CD4-positive, alpha-beta T cell (primary cell): ENCODE measurements around the gene KLRG1. TPM values are rescaled to one million over a fixed set of nuclear protein-coding genes. Genes with fewer than 3 reads are reported as not detected.

ENCODE experiments used
- ATAC-seq: fragments of 200-7000 bp; cut with Tn5 transposase; one replicate; pipeline ENCODE4 v1.10.0; 2022; ENCODE audit warnings: mild to moderate bottlenecking; ENCODE audit not compliant: poor library complexity
- CTCF ChIA-PET: fragments of 350-600 bp; sonication (Branson Sonifier 250); formaldehyde crosslinking; loops from one replicate; lab custom pipeline; 2021; ENCODE audit warnings: antibody characterized with exemption, inconsistent platforms; lab: Charles Lee
- POLR2A ChIA-PET: fragments of 350-600 bp; sonication (Branson Sonifier 250); formaldehyde crosslinking; loops from one replicate; lab custom pipeline; 2021; ENCODE audit warnings: antibody characterized with exemption, inconsistent platforms; lab: Charles Lee
- DNase-seq, 14 experiments: peaks; one replicate each; pipeline ENCODE4 v3.0.0-alpha.2; 2013 to 2020; ENCODE audit warnings: mixed read lengths in 2 of 14
- H3K27ac ChIP-seq, 2 donors: one replicate each; pipeline versions ENCODE4 v1.5.1 to v1.7.0; 2013; ENCODE audit warnings: low read length in 2 of 2, low read depth in 1 of 2, mild to moderate bottlenecking in 1 of 2
- H3K27me3 ChIP-seq, 2 experiments: 1 replicate in 1 of 2; 2 replicates in 1 of 2; pipeline versions ENCODE4 v1.6.1 to v1.7.0; 2013; ENCODE audit warnings: low read length in 2 of 2, control low read depth in 1 of 2, mild to moderate bottlenecking in 1 of 2, moderate library complexity in 1 of 2; ENCODE audit not compliant: insufficient read depth in 2 of 2, control insufficient read depth in 1 of 2
- H3K36me3 ChIP-seq: one replicate; pipeline ENCODE4 v1.6.1; 2013; ENCODE audit warnings: low read length, control low read depth; ENCODE audit not compliant: insufficient read depth
- H3K4me1 ChIP-seq: one replicate; pipeline ENCODE4 v1.6.1; 2013; ENCODE audit warnings: low read length, control low read depth; ENCODE audit not compliant: insufficient read depth
- H3K4me3 ChIP-seq: one replicate; pipeline ENCODE4 v1.5.1; 2013; ENCODE audit warnings: mild to moderate bottlenecking, low read length, moderate library complexity
- H3K9me3 ChIP-seq, 2 experiments: 1 replicate in 1 of 2; 2 replicates in 1 of 2; pipeline versions ENCODE4 v1.6.1 to v1.7.0; 2013; ENCODE audit warnings: low read length in 2 of 2, mild to moderate bottlenecking in 2 of 2, control low read depth in 1 of 2, moderate library complexity in 1 of 2; ENCODE audit not compliant: control insufficient read depth in 1 of 2, insufficient read depth in 1 of 2
- H3K27ac Mint-ChIP-seq: one replicate; pipeline ENCODE4 v1.8.0; 2020; ENCODE audit warnings: mixed read lengths
- H3K27me3 Mint-ChIP-seq: one replicate; pipeline ENCODE4 v1.8.0; 2021; ENCODE audit warnings: mixed read lengths
- H3K36me3 Mint-ChIP-seq: one replicate; pipeline ENCODE4 v1.8.0; 2021; ENCODE audit warnings: low read depth, mixed read lengths
- H3K4me1 Mint-ChIP-seq: one replicate; pipeline ENCODE4 v1.8.0; 2021; ENCODE audit warnings: low read depth, mixed read lengths
- H3K4me3 Mint-ChIP-seq: one replicate; pipeline ENCODE4 v1.8.0; 2020; ENCODE audit warnings: mild to moderate bottlenecking, mixed read lengths
- H3K9me3 Mint-ChIP-seq: one replicate; pipeline ENCODE4 v1.8.0; 2020; ENCODE audit warnings: mixed read lengths
- CTCF ChIP-seq: fragments of 200-600 bp; IDR thresholded peaks from one replicate; pipeline ENCODE4 v1.8.0; 2022; ENCODE audit warnings: antibody characterized with exemption, mild to moderate bottlenecking
- intact Hi-C, 2 experiments: fragments of 100-400 bp; cut with DNase I in 1 of 2; cut with micrococcal nuclease in 1 of 2; formaldehyde crosslinking; loops; one replicate each; pipeline versions ENCODE4 v1.15.1 to v1.9.0; 2023 to 2025; cut with DNase I, micrococcal nuclease
- total RNA-seq, 174 experiments: library from RNA in 2 of 174; stranded (reverse) in 2 of 174; gene quantifications; one replicate each; pipeline ENCODE4 v1.2.3 and lab custom pipeline; 2021 to 2026

Gene KLRG1
- total RNA-seq, 2 experiments from 2014 or later: 8.4 to 10.5 TPM

DNA sequence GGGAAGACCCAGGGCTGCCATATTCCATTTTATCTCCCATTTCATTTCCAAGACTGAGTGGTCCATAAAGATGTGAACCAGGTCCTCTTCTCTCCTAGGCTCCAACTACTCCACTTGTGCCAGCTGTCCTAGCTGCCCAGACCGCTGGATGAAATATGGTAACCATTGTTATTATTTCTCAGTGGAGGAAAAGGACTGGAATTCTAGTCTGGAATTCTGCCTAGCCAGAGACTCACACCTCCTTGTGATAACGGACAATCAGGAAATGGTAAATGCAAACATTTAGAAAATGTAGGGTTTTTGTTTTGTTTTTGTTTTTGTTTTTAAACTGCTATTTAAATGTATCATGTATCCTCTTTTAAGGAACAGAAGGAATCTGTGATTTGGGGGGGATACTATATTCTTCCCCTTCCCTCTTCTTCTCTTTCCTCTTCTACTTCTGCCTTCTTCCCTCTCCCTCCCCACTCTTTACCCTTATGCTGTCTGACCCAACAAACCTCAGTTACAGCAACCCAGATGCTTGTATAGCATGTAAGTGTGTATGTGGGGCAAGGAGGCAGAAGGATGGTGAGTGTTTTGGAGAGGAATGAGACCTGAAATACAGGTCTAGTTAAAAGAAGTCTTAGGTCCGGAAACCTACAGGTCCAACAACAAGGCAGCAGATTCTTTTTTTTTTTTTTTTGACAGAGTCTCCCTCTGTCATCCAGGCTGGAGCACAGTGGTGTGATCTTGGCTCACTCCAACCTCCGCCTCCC lies 5.9 kb downstream of the KLRG1 start:
- intact Hi-C loops: loop anchor here in 1 of 2 experiments (5.0 kb wide), 1 partner anchor 42 kb away; no protein-coding TSS in a partner anchor
- no peaks in the 10 kb centered on the region for H3K9me3 Mint-ChIP-seq
- H3K4me1 ChIP-seq: peaks cover 57% of the 10 kb centered on the region
- ChIA-PET CTCF (no interaction called here), POLR2A (no interaction called here)
- peak overlapping the region; percentile 65 for H3K27ac Mint-ChIP-seq
- peak overlapping the region; percentile 50 for H3K4me3 ChIP-seq
- H3K36me3 ChIP-seq: peaks cover 3% of the 10 kb centered on the region
- no peaks in the 10 kb centered on the region for H3K27me3 Mint-ChIP-seq
- ATAC-seq (no peak), DNase-seq (no peak)
- H3K27ac ChIP-seq: peak overlapping the region in 1 of 2 donors; percentile 7
- H3K9me3 ChIP-seq: no peaks in the 10 kb centered on the region
- TF ChIP-seq CTCF: no peak
- no peaks in the 10 kb centered on the region for H3K27me3 ChIP-seq
- H3K4me1 Mint-ChIP-seq: peaks cover 69% of the 10 kb centered on the region
- H3K4me3 Mint-ChIP-seq: peak overlapping the region; percentile 60
- H3K36me3 Mint-ChIP-seq: peaks cover 18% of the 10 kb centered on the region

GRCh38 chr12:8996682-8997405 lies 7.5 kb downstream of the KLRG1 start:
- Mint-ChIP-seq H3K36me3 (peaks cover 28% of the 10 kb centered on the region), H3K4me1 (peaks cover 73% of the 10 kb centered on the region), H3K27ac (peak overlapping the region; percentile 65), H3K9me3 (no peaks in the 10 kb centered on the region), H3K4me3 (peak overlapping the region; percentile 11), H3K27me3 (no peaks in the 10 kb centered on the region)
- H3K36me3 ChIP-seq: peaks cover 3% of the 10 kb centered on the region
- DNase-seq (peak in 6 of 14 experiments; percentile 4 to 54 (median 43)), ATAC-seq (peak; percentile 68)
- H3K27ac ChIP-seq: peak overlapping the region in 1 of 2 donors; percentile 6
- POLR2A ChIA-PET: interaction anchor here (0.6 to 1.1 kb wide), 3 partner anchors 30 to 47 kb away, joined by 3 to 5 read pairs (median 3); partner anchors contain the start of gene M6PR
- H3K4me3 ChIP-seq: no peak overlapping the region
- H3K27me3 ChIP-seq: no peaks in the 10 kb centered on the region
- TF ChIP-seq CTCF: no peak
- CTCF ChIA-PET: interaction anchor here (1.3 kb wide), 1 partner anchor 11 kb away, joined by 3 read pairs; no protein-coding TSS in a partner anchor
- no peaks in the 10 kb centered on the region for H3K9me3 ChIP-seq
- H3K4me1 ChIP-seq: peaks cover 63% of the 10 kb centered on the region
- intact Hi-C loops: loop anchor here (2.0 to 5.0 kb wide), 2 partner anchors 40 to 46 kb away; no protein-coding TSS in a partner anchor

DNA sequence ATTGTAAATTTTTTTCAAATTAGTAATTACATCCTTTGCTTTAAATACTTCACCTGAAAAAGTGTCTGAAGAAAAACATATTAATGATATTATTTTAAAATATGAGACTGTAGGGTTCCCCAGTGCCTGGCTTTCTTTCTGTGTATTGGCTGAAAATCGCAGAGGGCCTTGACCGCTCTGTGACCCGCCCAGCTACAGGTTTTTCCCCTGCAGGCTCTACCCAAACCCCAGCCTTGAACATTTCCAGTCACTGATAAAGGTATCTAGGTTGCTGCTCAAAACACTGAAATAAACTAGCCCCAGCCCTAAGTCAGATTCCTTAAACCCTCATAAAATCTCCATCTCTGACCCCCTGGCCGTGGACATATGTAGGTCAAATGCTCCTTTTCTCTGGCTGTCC lies 11.9 kb downstream of the KLRG1 start:
- POLR2A ChIA-PET: no interaction called here

More for the DNA sequence above, 11.9 kb downstream of the KLRG1 start:
- H3K4me1 Mint-ChIP-seq: peaks cover 59% of the 10 kb centered on the region
- Histone ChIP-seq H3K4me1 (peaks cover 35% of the 10 kb centered on the region), H3K36me3 (peaks cover 4% of the 10 kb centered on the region), H3K4me3 (no peak overlapping the region), H3K27ac (no peak overlapping the region), H3K27me3 (no peaks in the 10 kb centered on the region), H3K9me3 (peaks cover 0 to 3% of the 10 kb centered on the region in 2 experiments)
- H3K27ac Mint-ChIP-seq: no peak overlapping the region
- no peak for TF ChIP-seq CTCF
- H3K9me3 Mint-ChIP-seq: peaks cover 3% of the 10 kb centered on the region
- H3K27me3 Mint-ChIP-seq: no peaks in the 10 kb centered on the region
- CTCF ChIA-PET: interaction anchor here (2.5 kb wide), 1 partner anchor 52 kb away, joined by 7 read pairs; the partner anchor contains the start of gene M6PR
- peaks cover 36% of the 10 kb centered on the region for H3K36me3 Mint-ChIP-seq
- no peak for ATAC-seq
- no peak overlapping the region for H3K4me3 Mint-ChIP-seq
- no peak for DNase-seq
- intact Hi-C loops: no loop called here
